ENCODE results near the gene ZNF664.
"Not testable (repeated sequence)": the region's sequence is repeated elsewhere in the genome, so short reads cannot be mapped to it uniquely, and the experiment has no call there.

ZNF664 gene

DNA sequence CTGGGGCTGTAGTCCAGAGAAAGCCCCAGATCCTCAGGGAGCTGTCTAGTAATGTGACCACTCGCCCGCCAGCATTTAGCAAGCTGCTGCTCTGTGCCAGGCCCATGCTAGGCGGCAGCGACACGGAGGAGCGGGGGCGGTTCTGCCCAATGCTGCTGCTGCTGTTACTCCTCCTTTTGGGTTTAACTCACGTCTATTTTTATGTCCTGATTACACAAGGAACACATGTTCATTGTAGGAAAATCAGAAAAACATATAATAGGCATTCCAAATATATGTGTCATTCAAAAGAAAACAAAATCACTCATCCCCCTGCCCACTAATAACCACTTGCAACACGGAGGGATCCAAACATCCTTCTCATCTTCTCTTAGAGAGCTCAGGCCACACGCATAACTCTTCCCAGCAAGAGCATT is 30.8 kb upstream of the ZNF664 start:
- no peak for DNase-seq

DNA sequence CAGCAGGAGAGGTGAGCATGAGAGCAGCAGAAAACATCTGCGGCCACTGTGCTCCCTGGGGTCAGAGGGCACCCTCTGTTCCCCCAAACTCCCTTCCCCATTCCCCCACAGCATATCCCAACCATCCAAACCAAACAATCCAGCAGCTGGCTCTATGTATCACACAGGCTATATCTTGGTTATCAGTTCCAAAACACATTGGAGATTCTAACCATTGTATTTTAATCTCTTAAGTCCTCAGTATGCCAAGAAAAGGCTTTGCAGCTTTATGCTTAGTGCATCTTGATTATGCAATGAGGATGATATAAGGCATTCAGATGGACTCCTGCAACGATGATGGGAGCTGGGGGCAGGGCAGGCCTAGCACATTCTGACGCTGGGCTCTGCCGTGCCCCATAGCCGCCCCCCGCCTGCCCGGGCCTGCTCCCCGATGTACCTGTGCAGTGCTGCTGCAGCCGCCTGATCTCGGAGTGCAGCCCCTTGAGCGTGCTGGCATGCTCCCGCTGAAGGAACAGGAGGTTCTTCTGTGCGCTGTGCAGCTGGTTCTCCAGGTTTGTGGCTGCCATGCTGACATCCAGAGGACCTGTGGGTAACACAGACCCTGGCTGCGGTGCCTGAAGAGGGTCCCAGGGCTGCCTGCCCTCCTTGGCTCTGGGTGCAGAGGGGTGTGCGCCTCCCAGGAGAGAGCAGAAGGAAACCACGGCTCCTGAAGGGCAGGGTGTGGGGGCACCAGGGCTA is 29.9 kb upstream of the ZNF664 start:
- DNase-seq, result no peak

DNA sequence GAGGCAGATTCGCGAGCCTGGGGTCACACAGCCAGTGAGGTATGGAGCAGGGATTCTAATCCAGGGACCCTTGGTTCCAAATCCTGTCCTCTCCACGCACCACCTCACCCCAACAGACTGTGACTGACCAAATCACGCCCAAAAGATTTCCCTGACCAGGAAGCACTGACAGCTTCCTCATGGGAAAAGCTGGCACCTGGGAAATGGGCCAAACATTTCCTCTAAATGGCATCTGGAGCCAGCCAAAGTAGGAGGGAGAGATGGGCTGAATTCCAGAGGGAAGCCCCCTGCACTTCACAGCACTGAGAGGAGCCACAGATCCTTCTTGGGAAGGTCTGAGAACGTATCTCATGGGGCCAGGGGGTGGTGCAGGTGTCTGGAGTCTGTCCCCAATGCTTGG is 29.2 kb upstream of the ZNF664 start:
- no peak for DNase-seq

DNA sequence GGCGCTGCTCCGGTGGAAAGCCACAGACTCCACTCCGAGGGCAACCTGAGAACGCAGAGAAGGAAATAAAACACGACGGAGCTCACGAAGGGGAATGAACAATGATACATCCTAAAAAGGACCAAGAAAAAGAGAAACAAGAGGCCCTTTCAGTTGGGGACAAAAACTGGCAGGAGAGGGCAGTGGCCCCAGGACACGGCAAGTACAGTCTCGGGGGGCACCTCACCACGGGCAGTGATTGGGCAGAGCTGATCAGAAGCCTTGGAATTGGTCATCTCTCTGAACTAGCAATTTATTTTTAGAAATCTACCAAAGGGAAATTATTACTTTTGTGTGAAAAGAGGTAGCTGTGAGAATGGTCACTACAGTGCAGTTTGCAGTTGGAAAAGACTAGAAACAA is 28.3 kb upstream of the ZNF664 start:
- DNase-seq, result no peak

DNA sequence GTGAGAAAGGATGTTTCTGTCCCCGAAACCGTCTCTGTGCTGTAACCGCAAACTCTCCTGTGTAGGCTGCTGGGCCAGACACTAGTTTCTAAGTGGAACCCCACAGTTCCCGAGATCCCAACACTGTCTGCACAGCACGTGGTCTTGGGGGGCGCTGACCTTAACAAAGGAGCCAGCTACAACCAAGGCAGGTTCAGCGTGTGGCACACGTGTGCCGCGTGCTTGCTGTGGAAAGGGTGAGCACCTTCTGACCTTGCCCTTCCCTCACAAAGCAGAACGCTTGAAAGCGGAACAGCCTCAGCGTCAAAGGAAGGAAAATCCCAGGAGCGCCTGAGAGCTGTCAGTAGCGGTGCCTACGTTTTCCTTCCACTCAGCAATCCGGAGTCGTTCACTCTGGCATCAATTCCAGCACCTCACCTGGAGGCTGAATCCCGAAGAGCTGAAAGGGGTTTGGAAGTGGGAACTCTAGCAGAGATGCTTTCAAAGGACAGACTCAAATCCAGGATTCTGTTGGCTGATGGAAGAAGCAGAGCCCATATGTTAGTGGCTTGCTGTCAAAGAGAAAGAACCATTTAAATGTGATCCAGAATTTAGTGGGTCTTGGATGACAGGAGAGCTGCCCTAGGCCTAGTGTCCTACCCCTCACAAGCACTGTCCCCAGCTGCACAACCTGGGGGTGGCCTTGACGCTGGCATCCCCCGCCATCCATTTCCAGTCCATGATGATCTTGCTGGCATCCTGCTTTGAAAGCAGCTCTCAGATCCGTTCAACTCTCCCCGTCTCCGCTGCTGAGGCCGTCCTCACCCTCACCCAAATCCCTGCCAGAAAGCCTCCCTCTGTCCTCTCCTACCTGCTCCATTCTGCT is 27.5 kb upstream of the ZNF664 start:
- DNase-seq, result no peak

DNA sequence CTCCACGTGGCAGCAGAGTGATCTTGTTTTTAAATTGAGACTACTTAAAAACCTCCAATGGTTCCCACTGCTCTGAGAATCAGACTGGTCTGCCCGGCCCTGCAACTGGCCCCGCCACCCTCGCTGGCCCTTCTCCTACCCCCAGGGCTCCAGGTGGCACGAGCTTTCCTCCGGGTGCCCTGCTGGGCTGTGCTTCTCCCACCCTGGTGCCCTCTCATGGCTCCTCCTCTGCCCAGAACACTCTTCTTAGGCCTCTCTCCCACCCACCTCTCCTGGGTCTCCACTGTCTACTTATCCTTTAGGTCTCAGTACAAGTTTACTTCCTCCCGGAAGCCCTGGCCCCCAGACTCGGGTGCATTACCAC is 26.9 kb upstream of the ZNF664 start:
- no peak for DNase-seq

DNA sequence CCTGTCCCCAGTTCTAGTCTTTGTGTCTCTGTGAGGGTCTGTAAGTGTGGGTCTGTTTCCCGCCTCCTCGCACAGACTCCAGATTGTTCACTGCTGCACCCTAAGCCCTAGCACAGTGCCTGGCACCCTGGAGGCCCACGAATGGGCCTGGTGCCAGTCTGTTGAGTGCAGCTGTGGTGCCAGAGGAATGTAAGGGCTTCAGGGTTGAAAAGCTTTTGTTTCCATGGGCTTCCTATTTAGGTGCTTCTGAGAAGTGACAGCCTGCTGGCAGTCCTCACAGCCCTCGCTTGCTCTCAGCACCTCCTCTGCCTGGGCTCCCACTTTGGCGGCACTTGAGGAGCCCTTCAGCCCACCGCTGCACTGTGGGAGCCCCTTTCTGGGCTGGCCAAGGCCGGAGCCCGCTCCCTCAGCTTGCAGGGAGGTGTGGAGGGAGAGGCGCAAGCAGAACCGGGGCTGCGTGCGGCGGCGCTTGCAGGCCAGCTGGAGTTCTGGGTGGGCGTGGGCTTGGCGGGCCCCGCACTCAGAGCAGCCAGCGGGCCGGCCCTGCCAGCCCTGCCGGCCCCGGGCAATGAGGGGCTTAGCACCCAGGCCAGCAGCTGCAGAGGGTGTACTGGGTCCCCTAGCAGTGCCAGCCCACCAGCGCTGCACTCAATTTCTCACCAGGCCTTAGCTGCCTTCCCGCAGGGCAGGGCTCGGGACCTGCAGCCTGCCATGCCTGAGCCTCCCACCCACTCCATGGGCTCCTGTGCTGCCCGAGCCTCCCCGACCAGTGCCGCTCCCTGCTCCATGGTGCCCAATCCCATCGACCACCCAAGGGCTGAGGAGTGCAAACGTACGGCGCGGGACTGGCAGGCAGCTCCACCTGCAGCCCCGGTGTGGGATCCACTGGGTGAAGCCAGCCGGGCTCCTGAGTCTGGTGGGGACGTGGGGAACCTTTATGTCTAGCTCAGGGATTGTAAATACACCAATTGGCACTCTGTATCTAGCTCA is 26.2 kb upstream of the ZNF664 start:
- DNase-seq, result not testable (repeated sequence)

DNA sequence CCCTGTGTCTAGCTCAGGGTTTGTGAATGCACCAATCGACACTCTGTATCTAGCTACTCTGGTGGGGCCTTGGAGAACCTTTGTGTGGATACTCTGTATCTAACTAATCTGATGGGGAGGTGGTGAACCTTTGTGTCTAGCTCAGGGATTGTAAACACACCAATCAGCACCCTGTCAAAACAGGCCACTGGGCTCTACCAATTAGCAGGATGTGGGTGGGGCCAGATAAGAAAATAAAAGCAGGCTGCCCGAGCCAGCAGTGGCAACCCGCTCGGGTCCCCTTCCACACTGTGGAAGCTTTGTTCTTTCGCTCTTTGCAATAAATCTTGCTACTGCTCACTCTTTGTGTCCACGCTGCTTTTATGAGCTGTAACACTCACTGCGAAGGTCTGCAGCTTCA is 25.5 kb upstream of the ZNF664 start:
- DNase-seq, result not testable (repeated sequence)

DNA sequence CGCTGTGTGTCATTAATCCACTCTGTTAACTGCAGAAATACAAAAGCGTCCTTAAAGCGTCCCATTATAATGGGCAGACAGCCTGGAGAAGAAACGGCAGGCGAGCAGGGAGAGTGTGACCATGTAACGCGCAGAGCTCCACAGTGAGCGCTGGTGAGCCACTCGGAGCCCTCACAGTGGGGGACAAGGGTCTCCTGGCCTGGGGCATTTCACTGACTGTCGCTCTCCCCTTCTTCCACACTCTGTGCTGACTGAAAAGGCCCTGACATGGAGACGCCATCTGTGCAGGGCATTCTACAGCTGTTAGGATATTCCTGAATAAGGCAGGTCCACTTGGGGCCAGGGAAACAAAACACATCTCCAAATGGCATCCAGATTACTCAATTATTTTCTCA is 24.6 kb upstream of the ZNF664 start:
- no peak for DNase-seq

DNA sequence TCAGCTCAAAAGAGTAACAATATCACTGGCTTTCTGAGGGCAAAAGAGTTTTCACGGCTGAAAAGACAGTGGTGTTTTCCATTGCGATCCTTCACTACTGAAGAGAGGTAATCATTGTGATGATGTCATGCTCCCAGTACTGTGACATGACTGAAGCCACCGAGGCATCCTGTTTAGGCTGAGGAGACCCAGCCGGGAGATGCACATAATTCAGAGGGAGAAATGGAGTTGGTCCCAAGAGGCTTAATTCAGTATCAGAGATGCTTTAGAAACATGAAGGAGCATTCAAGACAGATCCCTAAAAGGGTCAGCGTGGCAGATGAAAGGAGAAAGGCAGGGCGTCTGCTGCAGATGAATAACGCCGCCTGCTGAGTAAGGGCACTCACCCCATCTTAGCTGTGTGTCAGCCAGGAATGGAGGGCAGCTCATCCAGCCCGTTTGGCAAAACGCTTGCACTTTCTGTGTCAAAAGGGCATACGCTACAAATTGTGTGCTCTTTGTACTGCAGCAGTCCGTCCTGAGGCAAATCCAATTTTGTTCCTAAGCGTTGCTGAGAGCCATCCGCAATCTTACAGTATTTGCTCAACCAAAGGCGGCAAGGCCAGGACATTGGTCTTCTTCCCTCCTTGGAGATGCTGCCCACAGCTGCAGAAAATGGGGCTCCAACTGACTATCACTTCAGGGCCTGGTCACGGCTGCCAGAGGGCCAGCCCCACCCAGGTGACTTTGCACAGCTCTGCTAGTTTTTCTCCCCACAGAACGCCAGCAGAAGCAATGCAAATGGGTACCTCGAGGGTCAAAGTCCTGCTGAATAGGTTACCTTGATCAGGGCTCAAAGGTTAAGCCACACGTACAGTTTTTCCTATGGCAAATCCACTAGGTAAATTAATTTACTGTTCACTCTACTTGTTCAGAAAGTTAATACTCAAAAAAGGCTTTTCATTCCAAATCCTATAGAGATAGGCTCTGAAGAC is 23.9 kb upstream of the ZNF664 start:
- no peak for DNase-seq

DNA sequence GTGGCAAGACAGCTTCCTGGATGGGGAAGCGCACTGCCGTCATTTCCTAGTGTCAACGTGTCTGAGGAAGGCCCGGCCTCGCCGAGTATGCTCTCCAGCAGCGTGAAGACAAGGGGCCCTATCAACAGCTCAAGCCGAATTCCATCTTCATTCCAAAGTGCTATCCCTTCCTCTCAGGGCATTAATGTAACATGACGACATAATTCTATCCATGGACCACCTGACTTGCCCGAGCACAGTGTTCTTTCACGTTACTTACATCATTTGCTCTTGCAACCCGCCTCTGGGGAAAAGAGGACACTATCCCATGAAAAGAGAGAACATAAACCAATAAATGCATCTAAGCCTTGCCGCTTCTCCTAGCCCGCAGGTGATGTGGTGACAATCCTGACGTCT is 23.2 kb upstream of the ZNF664 start:
- no peak for DNase-seq

DNA sequence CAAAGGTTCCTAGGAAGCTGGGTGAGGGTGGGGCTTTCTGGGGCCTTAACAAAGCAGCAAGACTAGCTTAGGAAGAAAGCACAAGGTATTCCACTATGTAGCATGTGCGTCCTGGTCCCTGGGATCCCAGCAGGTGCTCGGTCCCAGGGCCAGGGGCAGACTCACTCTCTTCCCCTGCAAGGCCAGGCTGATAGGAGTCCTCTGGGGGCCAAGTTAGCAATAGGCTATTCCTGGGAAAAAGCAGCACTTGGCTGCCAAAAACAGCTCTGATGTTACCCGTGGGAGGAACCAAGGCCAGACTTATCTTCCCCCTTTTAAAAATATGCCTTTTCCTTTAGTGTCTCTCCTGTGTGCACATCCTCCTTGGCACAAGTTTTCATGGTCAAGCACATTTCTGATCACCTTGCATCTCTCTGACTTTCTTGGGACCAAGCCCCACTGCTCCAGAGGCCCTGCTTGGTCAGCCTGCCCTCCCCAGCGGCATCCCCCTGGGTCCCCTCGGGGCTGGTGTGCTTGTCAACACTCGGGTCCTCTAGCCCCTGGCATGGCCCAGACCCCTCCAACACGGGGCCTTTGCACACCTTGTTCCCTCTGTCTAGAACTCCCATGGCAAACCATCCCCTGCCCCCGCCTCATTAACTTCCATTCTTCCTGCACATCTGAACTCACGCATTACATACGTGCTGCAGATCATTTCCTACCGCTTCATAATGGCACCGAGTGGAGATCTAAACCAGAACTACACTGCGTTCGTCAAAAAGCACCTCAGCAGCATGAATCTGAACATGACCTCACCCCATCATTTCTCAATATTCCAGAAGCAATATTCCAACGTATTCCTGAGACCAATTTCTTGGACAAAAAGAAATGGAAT is 22.3 kb upstream of the ZNF664 start:
- no peak for DNase-seq

DNA sequence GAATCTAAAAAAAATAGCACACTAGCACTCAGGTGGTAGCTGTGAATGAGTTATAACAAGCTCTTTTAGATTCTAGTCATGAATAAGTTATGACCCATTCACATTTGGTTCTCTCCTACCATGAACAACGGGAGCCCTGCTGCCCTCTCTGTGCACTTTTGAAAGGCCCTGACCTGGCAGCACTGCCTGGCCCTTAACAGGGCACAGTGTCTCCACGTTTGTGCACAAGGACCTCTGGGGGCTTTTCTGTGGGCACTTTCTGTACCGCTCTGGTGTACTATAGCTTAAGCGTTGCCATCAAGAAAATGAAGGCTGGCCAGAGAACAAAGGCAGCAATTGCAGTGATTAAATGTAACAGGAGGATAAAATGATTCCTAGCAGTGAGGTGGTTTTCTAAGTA is 21.5 kb upstream of the ZNF664 start:
- no peak for DNase-seq

DNA sequence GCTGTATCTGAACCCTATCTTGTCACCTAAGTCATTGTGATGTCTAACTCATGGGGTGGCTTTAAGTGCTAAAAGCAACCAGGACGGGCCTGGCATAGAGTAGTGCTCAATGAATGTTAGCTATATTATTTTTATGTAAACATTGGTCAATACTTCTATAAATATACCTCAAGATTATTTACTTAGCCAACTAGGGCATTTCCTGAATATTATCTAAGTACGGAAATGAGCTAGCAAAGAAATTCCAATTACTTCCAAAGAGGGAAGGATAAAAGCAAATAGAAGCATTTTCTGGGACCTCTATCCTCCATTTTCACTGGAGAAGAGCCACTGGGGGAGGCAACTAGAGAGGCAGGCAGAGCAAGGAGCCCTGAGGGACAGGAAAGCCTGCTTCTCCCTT is 21.0 kb upstream of the ZNF664 start:
- no peak for DNase-seq

DNA sequence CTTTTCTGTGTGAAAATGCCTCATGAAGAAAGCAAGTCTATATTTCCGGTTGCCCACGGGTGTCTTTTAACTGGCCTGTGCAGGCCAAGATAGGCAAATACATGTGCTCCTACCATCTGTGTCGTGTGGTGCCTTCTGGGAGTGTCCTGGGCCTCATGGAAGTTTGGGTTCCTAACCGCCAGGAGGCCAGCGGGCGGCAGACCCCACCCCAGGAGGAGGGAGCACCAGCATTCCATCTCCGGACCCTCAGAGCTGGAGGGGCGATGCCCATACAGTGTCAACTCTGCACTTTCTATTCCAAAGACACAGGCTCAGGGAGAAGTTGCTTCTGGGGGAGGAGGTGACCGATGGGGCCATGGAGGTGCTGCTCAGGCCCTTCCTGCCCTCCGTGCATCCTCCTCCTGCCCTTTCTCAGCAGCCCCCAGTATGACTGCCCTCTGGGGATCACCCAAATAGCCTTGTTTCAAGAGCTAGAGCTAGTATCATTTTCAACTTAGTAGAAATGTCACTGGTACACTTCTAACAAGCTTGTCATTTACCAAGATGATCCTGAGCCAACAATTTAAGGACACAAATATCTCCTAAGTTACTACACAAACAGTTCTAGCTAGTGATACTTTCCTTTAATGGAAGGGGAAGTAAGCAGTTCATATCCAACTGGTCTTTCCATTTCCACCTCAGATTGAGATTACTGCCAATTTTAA is 18.2 kb upstream of the ZNF664 start:
- no peak for DNase-seq

DNA sequence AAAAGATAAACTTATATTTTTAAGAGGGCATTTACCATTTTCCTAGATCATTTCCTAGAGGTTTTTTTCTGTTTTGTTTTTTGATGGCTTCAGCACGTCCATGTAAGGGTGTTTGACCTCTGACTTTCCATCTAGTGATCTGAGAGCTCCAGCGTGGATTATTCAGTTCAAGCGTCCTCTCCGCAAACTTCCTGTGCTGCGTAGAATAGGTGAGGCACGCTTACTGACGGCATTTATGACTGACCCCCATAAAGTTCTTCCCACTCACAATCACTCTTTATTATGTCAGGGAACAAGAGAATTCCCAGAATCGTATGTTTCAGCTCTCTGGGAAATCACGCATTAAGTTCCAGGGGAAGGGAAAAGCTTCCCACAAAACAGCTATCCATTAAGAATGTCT is 16.8 kb upstream of the ZNF664 start:
- DNase-seq, result no peak

DNA sequence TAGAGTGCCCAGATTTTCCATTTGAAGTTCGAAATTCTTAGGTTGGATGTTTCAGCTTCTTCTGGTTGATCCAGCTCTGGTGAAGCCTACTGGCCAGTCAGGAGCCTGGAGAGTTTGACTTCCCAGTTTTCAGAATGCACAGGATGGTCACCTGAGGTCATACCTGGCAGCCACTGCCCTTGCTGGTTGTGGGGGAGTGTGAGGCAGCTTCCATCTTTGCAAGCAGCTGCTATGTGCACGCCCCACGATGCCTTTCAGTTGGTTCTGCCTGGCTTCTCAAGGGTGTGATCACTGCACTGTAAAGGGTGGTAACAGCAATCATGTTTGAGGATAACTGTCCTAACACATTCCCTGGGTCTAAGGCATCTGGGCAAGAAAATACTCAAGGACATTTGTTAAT is 15.8 kb upstream of the ZNF664 start:
- no peak for DNase-seq

DNA sequence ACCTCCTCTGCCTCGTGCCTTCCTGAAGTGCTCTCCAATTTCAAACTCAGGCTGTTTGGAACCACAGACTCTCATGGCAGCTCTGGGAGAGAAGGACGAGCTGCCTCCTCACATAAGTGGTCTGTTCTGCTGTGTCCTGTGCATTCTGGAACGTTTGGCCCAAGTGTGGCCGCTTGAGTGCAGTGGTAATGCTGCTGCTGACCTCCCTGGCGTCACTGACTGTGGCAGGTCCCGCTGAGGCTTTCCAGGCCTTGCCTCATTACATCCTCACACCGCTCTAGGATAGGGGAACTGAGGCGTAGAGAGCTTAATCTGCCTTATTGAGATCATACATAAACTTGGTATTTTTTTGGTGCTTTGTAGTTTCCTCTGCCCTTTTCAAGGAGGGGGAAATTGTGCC is 14.6 kb upstream of the ZNF664 start:
- no peak for DNase-seq

DNA sequence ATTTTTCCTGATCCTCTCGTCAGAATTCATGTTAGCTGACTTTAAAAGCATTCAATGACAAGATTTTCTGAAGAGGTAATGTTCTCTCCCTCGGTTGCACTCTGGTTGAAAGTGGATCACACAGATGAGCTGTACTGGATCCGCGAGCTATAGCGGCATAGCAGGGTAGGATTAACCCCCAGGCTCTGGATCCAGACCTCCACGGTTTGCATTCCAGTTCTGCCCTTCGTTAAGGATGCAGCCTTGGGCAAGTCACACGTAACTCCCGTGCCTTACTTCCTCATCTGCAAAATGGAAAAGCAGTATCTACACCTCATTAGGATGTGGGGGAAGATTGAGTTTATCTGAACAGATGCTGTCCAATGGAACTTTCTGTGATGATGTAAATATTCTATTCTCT is 14.1 kb upstream of the ZNF664 start:
- no peak for DNase-seq

DNA sequence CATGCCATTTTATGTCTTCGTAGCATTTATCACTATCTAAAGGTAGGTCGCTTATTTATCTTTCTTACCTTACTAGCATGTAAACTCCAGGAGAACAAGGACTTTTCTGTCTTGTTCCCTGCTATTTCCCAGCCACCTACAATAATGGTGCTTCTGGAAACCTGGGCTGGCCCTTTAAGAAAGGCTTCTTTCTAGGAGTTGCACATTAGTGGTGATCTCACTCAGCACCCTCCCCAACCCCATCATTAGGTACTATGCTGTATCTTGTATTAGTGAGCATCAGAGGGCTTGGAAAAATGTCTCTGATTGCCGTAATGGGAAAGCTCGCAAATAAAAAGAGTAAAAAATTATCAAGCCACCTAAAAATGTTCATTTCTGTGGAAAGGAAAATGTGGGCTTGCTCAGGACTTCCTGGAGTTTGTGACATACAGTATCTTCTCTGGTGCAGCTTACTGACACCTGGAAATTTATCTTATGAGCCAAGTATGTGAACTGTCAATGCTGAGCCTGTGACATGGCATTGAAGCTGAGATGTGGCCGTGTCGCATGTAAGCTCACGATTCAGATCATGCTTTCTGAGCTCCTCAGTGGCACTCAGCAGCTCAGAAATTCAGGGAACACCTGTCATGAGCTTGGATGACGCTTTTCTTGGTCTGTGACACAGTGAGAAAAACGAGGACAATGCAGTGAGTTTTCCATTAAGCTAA is 12.8 kb upstream of the ZNF664 start:
- DNase-seq, result no peak

Data from SHP77 treated with DMSO at 0.1 percent for 48 hours (cell line).